Measurements from ENCODE around the gene GRID2. TPM values are rescaled to one million over a fixed set of nuclear protein-coding genes. Genes with fewer than 3 reads are reported as not detected.
"Not testable (repeated sequence)": the region's sequence is repeated elsewhere in the genome, so short reads cannot be mapped to it uniquely, and the experiment has no call there.

The GRID2 gene
- total RNA-seq, 4 donors from 2014 or later: 0.63 TPM; not detected in 3

DNA sequence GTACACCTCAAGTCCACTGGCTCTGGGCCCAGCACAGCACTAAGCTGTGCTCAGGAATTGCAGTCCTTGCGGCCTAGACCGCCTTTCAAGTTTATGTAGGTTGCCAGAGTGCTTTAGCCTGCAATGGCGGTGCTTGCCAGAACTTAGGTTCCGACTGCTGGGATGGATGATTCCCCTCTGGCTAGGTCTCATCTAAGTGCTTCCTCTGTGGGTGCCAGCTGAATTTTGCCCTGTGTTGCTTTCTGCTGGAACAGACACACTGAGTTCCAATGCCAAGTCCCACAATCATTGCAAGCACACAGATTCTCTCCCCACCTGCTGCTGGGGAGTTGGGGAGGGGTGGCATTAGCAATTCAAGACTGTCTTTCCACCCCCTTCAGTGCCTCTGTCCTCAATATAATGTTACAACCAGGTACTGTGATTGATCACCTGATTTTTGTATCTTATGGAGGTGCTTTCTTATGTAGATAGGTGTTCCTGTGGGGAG is 129.5 kb downstream of the GRID2 start:
- WGBS, 2 donors: 97 to 100% methylated on average over 4 of the region's 4 CpGs
- no peak for TF ChIP-seq POLR2A (IDR thresholded peaks at IDR 0.05)

GRCh38 chr4:92438722-92439121 is 135.0 kb downstream of the GRID2 start:
- H3K36me3 ChIP-seq; H3K4me1 ChIP-seq; H3K27ac ChIP-seq; H3K27me3 ChIP-seq; DNase-seq (ENCODE audit: low spot score in 2 of 2); H3K9me3 ChIP-seq; H3K4me3 ChIP-seq: not testable (repeated sequence)
- WGBS, 2 donors: 79 to 90% methylated on average over 6 of the region's 6 CpGs

More for the DNA sequence above, 129.5 kb downstream of the GRID2 start:
- no peaks in the 10 kb centered on the region for H3K4me1 ChIP-seq
- H3K9me3 ChIP-seq: peaks cover 0 to 7% (median 2%) of the 10 kb centered on the region in 4 donors
- H3K27ac ChIP-seq: no peak overlapping the region
- H3K36me3 ChIP-seq: no peaks in the 10 kb centered on the region
- H3K27me3 ChIP-seq: no peaks in the 10 kb centered on the region
- DNase-seq (ENCODE audit: low spot score in 2 of 2): no peak
- H3K4me3 ChIP-seq: no peak overlapping the region

DNA sequence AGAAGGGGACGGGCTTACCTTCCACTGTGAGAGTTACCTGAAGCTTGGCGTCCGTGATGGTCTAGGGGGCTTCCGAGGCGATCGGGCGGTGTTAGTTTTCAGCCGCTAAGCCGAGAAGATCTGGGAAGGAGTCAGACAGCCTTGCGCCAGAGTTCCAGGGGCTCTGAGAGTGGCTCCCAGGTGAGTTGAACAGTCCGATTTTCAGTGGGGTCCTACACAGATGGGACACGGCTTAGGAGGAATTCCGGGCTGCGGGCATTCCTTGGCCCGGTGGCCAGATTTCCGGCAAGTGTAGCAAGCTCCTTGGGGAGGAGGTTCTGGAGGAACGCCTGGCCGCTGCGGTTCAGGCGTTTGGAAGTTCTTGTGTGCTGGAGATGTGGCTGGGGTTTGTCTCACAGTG is 138.4 kb downstream of the GRID2 start:
- not testable (repeated sequence) for H3K4me1 ChIP-seq; DNase-seq (ENCODE audit: low spot score in 2 of 2); H3K27ac ChIP-seq; H3K9me3 ChIP-seq; H3K4me3 ChIP-seq; H3K36me3 ChIP-seq; H3K27me3 ChIP-seq
- 92 to 96% methylated on average over 10 to 19 of the region's 20 CpGs for WGBS, 2 donors

- DNase-seq (ENCODE audit: low spot score in 2 of 2); H3K9me3 ChIP-seq; H3K27ac ChIP-seq; H3K4me3 ChIP-seq; H3K27me3 ChIP-seq; H3K4me1 ChIP-seq; H3K36me3 ChIP-seq: not testable (repeated sequence)
- 88 to 90% methylated on average over 13 of the region's 13 CpGs for WGBS, 2 donors
These were observed 140.5 kb downstream of the GRID2 start for GRCh38 chr4:92444143-92444843.

- no peaks in the 10 kb centered on the region for H3K4me1 ChIP-seq
- no peak overlapping the region for H3K27ac ChIP-seq
- no peaks in the 10 kb centered on the region for H3K27me3 ChIP-seq
- WGBS, 2 donors: 58 to 64% methylated on average over 1 of the region's 1 CpG
- TF ChIP-seq EP300 (IDR thresholded peaks at IDR 0.05) (no peak), POLR2A (IDR thresholded peaks at IDR 0.05) (no peak)
- TF ChIP-seq, protein P1, sequence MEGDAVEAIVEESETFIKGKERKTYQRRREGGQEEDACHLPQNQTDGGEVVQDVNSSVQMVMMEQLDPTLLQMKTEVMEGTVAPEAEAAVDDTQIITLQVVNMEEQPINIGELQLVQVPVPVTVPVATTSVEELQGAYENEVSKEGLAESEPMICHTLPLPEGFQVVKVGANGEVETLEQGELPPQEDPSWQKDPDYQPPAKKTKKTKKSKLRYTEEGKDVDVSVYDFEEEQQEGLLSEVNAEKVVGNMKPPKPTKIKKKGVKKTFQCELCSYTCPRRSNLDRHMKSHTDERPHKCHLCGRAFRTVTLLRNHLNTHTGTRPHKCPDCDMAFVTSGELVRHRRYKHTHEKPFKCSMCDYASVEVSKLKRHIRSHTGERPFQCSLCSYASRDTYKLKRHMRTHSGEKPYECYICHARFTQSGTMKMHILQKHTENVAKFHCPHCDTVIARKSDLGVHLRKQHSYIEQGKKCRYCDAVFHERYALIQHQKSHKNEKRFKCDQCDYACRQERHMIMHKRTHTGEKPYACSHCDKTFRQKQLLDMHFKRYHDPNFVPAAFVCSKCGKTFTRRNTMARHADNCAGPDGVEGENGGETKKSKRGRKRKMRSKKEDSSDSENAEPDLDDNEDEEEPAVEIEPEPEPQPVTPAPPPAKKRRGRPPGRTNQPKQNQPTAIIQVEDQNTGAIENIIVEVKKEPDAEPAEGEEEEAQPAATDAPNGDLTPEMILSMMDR (IDR thresholded peaks at IDR 0.05): no peak
- H3K9me3 ChIP-seq: no peaks in the 10 kb centered on the region
- H3K4me3 ChIP-seq: no peak overlapping the region
- no peaks in the 10 kb centered on the region for H3K36me3 ChIP-seq
- DNase-seq (ENCODE audit: low spot score in 2 of 2): no peak
These were observed 141.4 kb downstream of the GRID2 start for GRCh38 chr4:92445127-92445526.

- H3K4me3 ChIP-seq: no peak overlapping the region
- WGBS, 2 donors: 18 to 20% methylated on average over 1 of the region's 1 CpG
- H3K36me3 ChIP-seq: no peaks in the 10 kb centered on the region
- TF ChIP-seq, protein P1 (IDR thresholded peaks at IDR 0.05): no peak
- TF ChIP-seq POLR2A (IDR thresholded peaks at IDR 0.05) (no peak), EP300 (IDR thresholded peaks at IDR 0.05) (no peak)
- no peaks in the 10 kb centered on the region for H3K4me1 ChIP-seq
- no peak overlapping the region for H3K27ac ChIP-seq
- DNase-seq (ENCODE audit: low spot score in 2 of 2): no peak
- no peaks in the 10 kb centered on the region for H3K27me3 ChIP-seq
- no peaks in the 10 kb centered on the region for H3K9me3 ChIP-seq
These were observed 143.6 kb downstream of the GRID2 start for GRCh38 chr4:92447255-92447905.

- H3K36me3 ChIP-seq; H3K27ac ChIP-seq; H3K27me3 ChIP-seq; H3K9me3 ChIP-seq; DNase-seq (ENCODE audit: low spot score in 2 of 2); H3K4me3 ChIP-seq; H3K4me1 ChIP-seq: not testable (repeated sequence)
- WGBS, 2 donors: 92 to 93% methylated on average over 5 of the region's 5 CpGs
These were observed 144.4 kb downstream of the GRID2 start for GRCh38 chr4:92448176-92448575.

Data from tibial nerve (tissue), 4 donors.